Sigmoid colon (tissue), 4 donors: ENCODE measurements around the gene ATM.

Experiments used
- CTCF ChIP-seq, 4 experiments: fragments of 450-650 bp in 3 of 4; fragments of 200-600 bp in 1 of 4; IDR thresholded peaks; one replicate each; pipeline ENCODE4 v1.5.1; 2016 to 2019; ENCODE audit warnings: antibody characterized with exemption in 4 of 4, mild to moderate bottlenecking in 3 of 4, moderate library complexity in 2 of 4
- EP300 ChIP-seq, 4 donors: sonication (generic); formaldehyde crosslinking; IDR thresholded peaks; one replicate each; pipeline ENCODE4 v1.6.1; 2017; ENCODE audit warnings: antibody characterized with exemption in 4 of 4

DNA sequence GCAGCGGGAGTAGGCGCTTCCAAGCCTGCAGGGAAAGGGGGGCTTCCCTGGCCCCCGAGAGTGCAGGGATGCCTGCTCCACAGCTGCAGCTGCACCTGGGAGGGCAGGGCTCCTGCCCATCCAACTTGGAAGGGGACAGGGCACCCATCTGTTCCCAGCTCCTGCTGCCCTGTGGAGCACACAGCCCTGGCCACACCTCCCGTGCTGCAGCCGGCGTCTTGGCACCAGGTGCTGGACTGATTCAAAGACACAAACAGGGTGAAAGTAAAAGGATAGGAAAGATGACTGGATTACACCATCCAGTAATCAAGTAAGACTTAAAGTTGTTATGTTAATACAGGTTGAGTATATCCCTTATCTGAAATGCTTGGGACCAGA, 15.2 kb upstream of the ATM start:
- TF ChIP-seq EP300 (IDR thresholded peaks at IDR 0.05) (no peak), CTCF (IDR thresholded peaks at IDR 0.05) (no peak)
